ENCODE measurements around the gene ZNF385B. TPM values are rescaled to one million over a fixed set of nuclear protein-coding genes. Genes with fewer than 3 reads are reported as not detected.

ZNF385B gene
- total and polyA plus RNA-seq, 8 donors, result 1.8 to 41.4 (median 3.5) TPM; not detected in 1

DNA sequence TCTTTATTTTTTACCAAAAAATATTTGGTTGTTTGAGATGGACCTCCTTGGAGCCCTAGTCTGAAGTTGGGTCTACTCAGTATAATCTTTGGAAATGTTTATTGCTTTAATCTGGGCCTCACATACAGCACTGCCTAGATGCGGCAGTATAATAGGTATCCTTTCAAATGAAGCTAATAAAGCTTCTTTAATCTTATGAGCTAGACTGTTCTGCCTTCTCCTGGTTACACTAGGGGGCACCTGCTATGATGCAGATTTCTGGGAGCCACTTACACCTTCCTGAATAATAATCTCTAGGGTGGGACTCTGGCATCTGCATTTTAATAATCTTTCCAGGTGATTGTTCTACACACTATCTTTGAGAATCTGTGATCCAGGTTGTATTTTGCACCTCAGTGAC lies 427.1 kb downstream of the ZNF385B start:
- Histone ChIP-seq H3K9me3 (no peaks in the 10 kb centered on the region), H3K27ac (no peak overlapping the region), H3K4me1 (peaks cover 0 to 2% (median 0%) of the 10 kb centered on the region in 4 donors), H3K27me3 (no peaks in the 10 kb centered on the region), H3K4me3 (no peak overlapping the region), H3K36me3 (no peaks in the 10 kb centered on the region)
- TF ChIP-seq EP300 (IDR thresholded peaks at IDR 0.05), result no peak
- TF ChIP-seq POLR2A (IDR thresholded peaks at IDR 0.05), result no peak
- TF ChIP-seq POLR2AphosphoS5 (IDR thresholded peaks at IDR 0.05), result no peak
- TF ChIP-seq, protein P1, sequence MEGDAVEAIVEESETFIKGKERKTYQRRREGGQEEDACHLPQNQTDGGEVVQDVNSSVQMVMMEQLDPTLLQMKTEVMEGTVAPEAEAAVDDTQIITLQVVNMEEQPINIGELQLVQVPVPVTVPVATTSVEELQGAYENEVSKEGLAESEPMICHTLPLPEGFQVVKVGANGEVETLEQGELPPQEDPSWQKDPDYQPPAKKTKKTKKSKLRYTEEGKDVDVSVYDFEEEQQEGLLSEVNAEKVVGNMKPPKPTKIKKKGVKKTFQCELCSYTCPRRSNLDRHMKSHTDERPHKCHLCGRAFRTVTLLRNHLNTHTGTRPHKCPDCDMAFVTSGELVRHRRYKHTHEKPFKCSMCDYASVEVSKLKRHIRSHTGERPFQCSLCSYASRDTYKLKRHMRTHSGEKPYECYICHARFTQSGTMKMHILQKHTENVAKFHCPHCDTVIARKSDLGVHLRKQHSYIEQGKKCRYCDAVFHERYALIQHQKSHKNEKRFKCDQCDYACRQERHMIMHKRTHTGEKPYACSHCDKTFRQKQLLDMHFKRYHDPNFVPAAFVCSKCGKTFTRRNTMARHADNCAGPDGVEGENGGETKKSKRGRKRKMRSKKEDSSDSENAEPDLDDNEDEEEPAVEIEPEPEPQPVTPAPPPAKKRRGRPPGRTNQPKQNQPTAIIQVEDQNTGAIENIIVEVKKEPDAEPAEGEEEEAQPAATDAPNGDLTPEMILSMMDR (IDR thresholded peaks at IDR 0.05), result no peak
- intact Hi-C loops (cut with DNase I; ENCODE audit: low total_unique reads), result no loop called here
- WGBS, 5 donors, result 94 to 100% (median 97%) methylated on average over 1 of the region's 1 CpG
- DNase-seq, result no peak

DNA sequence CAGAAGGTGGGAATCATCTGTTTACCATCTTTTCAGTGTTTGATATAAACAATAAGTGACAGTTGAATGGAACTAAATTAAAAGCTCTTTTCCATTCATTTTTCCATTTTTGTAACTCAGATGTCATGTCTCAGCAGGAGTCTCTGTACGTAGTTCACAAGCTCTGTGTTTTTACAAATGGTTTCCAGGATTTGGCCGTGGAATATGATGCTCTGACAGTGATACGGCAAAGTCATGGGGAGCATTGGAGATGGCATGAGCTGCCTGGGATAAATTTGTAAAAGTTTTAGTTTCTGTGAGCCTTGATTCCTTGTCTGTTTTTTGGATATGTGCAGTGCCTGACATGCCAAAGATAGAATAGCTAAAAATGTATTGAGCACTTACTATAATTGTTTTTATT lies 428.7 kb downstream of the ZNF385B start:
- Histone ChIP-seq H3K4me1 (peaks cover 0 to 12% (median 5%) of the 10 kb centered on the region in 4 donors), H3K9me3 (no peaks in the 10 kb centered on the region), H3K27ac (no peak overlapping the region), H3K4me3 (no peak overlapping the region), H3K36me3 (no peaks in the 10 kb centered on the region), H3K27me3 (peaks cover 0 to 4% (median 0%) of the 10 kb centered on the region in 3 donors)
- 84 to 96% (median 94%) methylated on average over 3 of the region's 3 CpGs for WGBS, 5 donors
- no peak for TF ChIP-seq POLR2A (IDR thresholded peaks at IDR 0.05)
- no peak for TF ChIP-seq POLR2AphosphoS5 (IDR thresholded peaks at IDR 0.05)
- TF ChIP-seq EP300 (IDR thresholded peaks at IDR 0.05), result no peak
- intact Hi-C loops (cut with DNase I; ENCODE audit: low total_unique reads), result no loop called here
- DNase-seq, result no peak

DNA sequence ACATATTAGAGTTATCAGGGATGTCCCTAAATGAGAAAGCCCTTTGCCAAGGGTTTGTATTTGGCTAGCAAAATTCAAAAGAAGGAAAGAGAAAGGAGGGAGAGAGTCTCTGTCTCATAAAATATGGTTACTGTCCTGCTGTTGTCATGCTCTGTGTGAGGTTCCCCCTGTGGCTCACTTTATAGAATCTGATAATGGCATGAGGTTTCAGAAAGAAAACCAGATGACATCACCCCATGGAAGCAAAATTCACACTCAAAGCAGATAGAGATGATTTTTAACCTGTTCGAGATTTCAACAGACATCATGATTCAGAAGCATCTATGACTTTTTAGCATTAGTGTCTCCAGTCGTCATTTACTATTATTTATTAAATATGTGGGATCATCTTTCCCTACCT lies 431.8 kb downstream of the ZNF385B start:
- Histone ChIP-seq H3K4me1 (peaks cover 0 to 12% (median 5%) of the 10 kb centered on the region in 4 donors), H3K27ac (no peak overlapping the region), H3K36me3 (no peaks in the 10 kb centered on the region), H3K4me3 (no peak overlapping the region), H3K27me3 (peaks cover 0 to 4% (median 0%) of the 10 kb centered on the region in 3 donors), H3K9me3 (no peaks in the 10 kb centered on the region)
- TF ChIP-seq POLR2AphosphoS5 (IDR thresholded peaks at IDR 0.05) (no peak), EP300 (IDR thresholded peaks at IDR 0.05) (no peak), POLR2A (IDR thresholded peaks at IDR 0.05) (no peak)
- TF ChIP-seq, protein P1 (IDR thresholded peaks at IDR 0.05), result no peak
- no peak for DNase-seq
- intact Hi-C loops (cut with DNase I; ENCODE audit: low total_unique reads), result no loop called here
- 88 to 94% (median 92%) methylated on average over 2 of the region's 2 CpGs for WGBS, 5 donors

DNA sequence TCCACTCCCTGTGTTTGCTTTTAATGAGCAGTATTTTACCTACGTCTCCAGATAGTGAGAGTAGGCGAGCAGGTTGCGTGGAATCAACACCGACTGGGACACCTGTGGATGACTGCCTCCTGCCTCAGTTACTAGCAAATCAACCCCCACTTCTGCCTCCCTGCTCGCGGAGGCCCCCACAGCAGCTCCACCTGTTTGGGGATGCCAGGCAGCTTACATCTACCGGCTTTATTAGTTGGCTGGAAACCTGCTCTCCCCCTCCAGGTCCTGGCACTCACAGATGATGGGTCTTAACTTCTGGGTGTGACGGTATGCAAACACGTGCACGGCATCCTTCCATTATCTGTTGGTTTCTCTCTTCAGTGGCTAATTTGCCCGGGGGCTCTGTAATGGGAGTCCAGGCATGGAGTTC lies 432.3 kb downstream of the ZNF385B start:
- intact Hi-C loops (cut with DNase I; ENCODE audit: low total_unique reads), result no loop called here

DNA sequence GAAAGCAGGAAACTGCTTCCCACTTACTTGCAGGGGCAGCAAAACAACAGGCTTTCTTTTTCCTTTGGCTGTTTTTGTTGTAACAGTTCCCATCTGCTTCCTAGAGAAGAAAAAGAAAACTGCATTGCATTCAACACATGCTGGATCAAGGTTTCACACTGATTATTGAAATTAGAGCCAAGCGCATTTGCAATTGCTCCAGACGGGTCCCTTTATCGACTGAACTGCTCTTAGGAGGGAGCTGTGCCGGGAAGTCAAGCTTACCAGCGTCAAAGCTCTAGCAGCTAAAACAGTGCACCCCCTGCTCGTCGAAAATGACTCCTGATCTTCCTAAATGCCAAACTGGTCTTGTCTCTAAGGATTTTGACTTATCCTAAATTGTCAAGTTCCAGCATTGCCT lies 432.8 kb downstream of the ZNF385B start:
- Histone ChIP-seq H3K36me3 (no peaks in the 10 kb centered on the region), H3K4me1 (peaks cover 0 to 12% (median 5%) of the 10 kb centered on the region in 4 donors), H3K4me3 (peak overlapping the region in 1 of 4 donors; percentile 12), H3K27ac (no peak overlapping the region), H3K27me3 (peaks cover 0 to 4% (median 0%) of the 10 kb centered on the region in 3 donors), H3K9me3 (no peaks in the 10 kb centered on the region)
- TF ChIP-seq POLR2A (IDR thresholded peaks at IDR 0.05) (no peak), EP300 (IDR thresholded peaks at IDR 0.05) (no peak), POLR2AphosphoS5 (IDR thresholded peaks at IDR 0.05) (no peak)
- TF ChIP-seq, protein P1 (IDR thresholded peaks at IDR 0.05), result no peak
- intact Hi-C loops (cut with DNase I; ENCODE audit: low total_unique reads), result no loop called here
- WGBS, 5 donors, result 26 to 40% (median 27%) methylated on average over 7 of the region's 7 CpGs
- DNase-seq, result peak in 1 of 2 donors; percentile 14

More for the DNA sequence above, 432.3 kb downstream of the ZNF385B start:
- Histone ChIP-seq H3K36me3 (no peaks in the 10 kb centered on the region), H3K9me3 (no peaks in the 10 kb centered on the region), H3K27ac (no peak overlapping the region), H3K4me3 (peak overlapping the region in 1 of 4 donors; percentile 12), H3K4me1 (peaks cover 0 to 12% (median 5%) of the 10 kb centered on the region in 4 donors), H3K27me3 (peaks cover 0 to 4% (median 0%) of the 10 kb centered on the region in 3 donors)
- peak in 1 of 2 donors; percentile 10 for DNase-seq
- WGBS, 5 donors, result 38 to 66% (median 58%) methylated on average over 11 of the region's 11 CpGs
- TF ChIP-seq POLR2A (IDR thresholded peaks at IDR 0.05), result no peak

Data from stomach (tissue), 9 donors.